Measurements from ENCODE around the gene EMILIN3. TPM values are rescaled to one million over a fixed set of nuclear protein-coding genes. Genes with fewer than 3 reads are reported as not detected.

EMILIN3 gene
- total and polyA plus RNA-seq, 2 of the 4 experiments (the other 2 are of a cell fraction) = under 0.01 to 0.07 TPM

GRCh38 chr20:41350408-41350962, 16.1 kb downstream of the EMILIN3 start:
- H3K36me3 ChIP-seq (ENCODE audit: control insufficient read depth, insufficient read depth, low read length) = no peaks in the 10 kb centered on the region; the same call in 1 of the 2 replicates
- H3K18ac ChIP-seq (ENCODE audit: low read depth, low read length) = no peak overlapping the region
- no peak overlapping the region for H3K4me3 ChIP-seq (ENCODE audit: insufficient read depth, low read depth, low read length)
- no peak overlapping the region for H4K8ac ChIP-seq (ENCODE audit: low read depth in 2 of 2, low read length in 2 of 2)
- no peak overlapping the region for H3K9ac ChIP-seq (ENCODE audit: low read depth, low read length)
- no peaks in the 10 kb centered on the region for H3K9me3 ChIP-seq (ENCODE audit: control insufficient read depth, insufficient read depth, low read length)
- H2AK9ac ChIP-seq (replicated peaks; ENCODE audit: low read depth, low read length, poor library complexity) = no peak overlapping the region
- WGBS, 2 experiments (ENCODE audit: extremely low coverage in 2 of 2, insufficient read length in 1 of 2) = 77% methylated on average over 6 of the region's 7 CpGs; no CpG with 5 or more reads in 1 of the 2 experiments
- intact Hi-C loops (cut with micrococcal nuclease) (no loop called here), in situ Hi-C loops (cut with MboI; ENCODE audit: low sequenced_read_pairs) (no loop called here), dilution Hi-C loops (cut with HindIII; ENCODE audit: low sequenced_read_pairs, unreplicated experiment) (no loop called here)
- CTCF ChIA-PET = interaction anchor here (0.6 to 0.9 kb wide), 4 partner anchors 10 to 188 kb away, joined by 3 to 5 read pairs (median 3); partner anchors contain the start of gene LPIN3
- H3K9me1 ChIP-seq (ENCODE audit: insufficient read depth, low read length) = no peaks in the 10 kb centered on the region; the same call in 1 of the 2 replicates
- no peak overlapping the region for H3K27ac ChIP-seq (ENCODE audit: insufficient read depth, low read length)
- no peak overlapping the region for H4K5ac ChIP-seq (ENCODE audit: low read depth, low read length)
- H2BK20ac ChIP-seq (ENCODE audit: low read depth, low read length) = no peak overlapping the region
- POLR2A ChIA-PET (ENCODE audit: unreplicated experiment) = no interaction called here
- H3K4me2 ChIP-seq (ENCODE audit: low read depth, low read length) = no peak overlapping the region
- no peak overlapping the region for H3K14ac ChIP-seq (replicated peaks; ENCODE audit: low read depth, low read length)
- no peak overlapping the region for H2BK120ac ChIP-seq (ENCODE audit: low read depth, low read length)
- peaks cover 6% of the 10 kb centered on the region; the same call in 1 of the 2 replicates for H3K4me1 ChIP-seq (ENCODE audit: control insufficient read depth, insufficient read depth, low read length)
- no peaks in the 10 kb centered on the region for H3K79me1 ChIP-seq (ENCODE audit: low read depth in 1 of 2, low read length in 2 of 2)
- H3K56ac ChIP-seq (ENCODE audit: extremely low read depth, insufficient read depth, low read length) = no peak overlapping the region
- no peaks in the 10 kb centered on the region for H4K20me1 ChIP-seq (ENCODE audit: insufficient read depth, low read length)
- ATAC-seq (ENCODE audit: low read depth) (no peak), DNase-seq (no peak)
- no peak overlapping the region for H4K91ac ChIP-seq (ENCODE audit: insufficient read depth, low read depth, low read length)
- H3K4ac ChIP-seq (ENCODE audit: low read depth, low read length) = no peak overlapping the region
- no TSS peak for BruUV-seq (replicated peaks)
- H2BK15ac ChIP-seq (ENCODE audit: low read depth, low read length) = no peak overlapping the region
- TF ChIP-seq MAZ (IDR thresholded peaks at IDR 0.05; ENCODE audit: borderline replicate concordance, low read depth, low read length) (no peak), FOS (IDR thresholded peaks at IDR 0.05; ENCODE audit: low read depth, low read length) (no peak), CEBPB (IDR thresholded peaks at IDR 0.05; ENCODE audit: low read depth, low read length) (no peak), MAFK (IDR thresholded peaks at IDR 0.05; ENCODE audit: low read depth, low read length) (no peak), CHD1 (IDR thresholded peaks at IDR 0.05; ENCODE audit: low read depth, low read length) (no peak), ELK1 (IDR thresholded peaks at IDR 0.05; ENCODE audit: borderline replicate concordance, low read depth, low read length) (no peak), MXI1 (IDR thresholded peaks at IDR 0.05; ENCODE audit: borderline replicate concordance, low read depth, low read length) (no peak), USF2 (IDR thresholded peaks at IDR 0.05; ENCODE audit: low read depth, low read length) (no peak), SMC3 (IDR thresholded peaks at IDR 0.05; ENCODE audit: low read depth, low read length) (no peak), RAD21 (IDR thresholded peaks at IDR 0.05; ENCODE audit: low read length) (no peak), BHLHE40 (IDR thresholded peaks at IDR 0.05; ENCODE audit: low read depth, low read length) (no peak), POLR2A (IDR thresholded peaks at IDR 0.05; ENCODE audit: low read depth, low read length) (no peak), RFX5 (IDR thresholded peaks at IDR 0.05; ENCODE audit: low read depth, low read length) (no peak), RCOR1 (IDR thresholded peaks at IDR 0.05; ENCODE audit: insufficient replicate concordance, low read length) (no peak), CTCF (conservative IDR thresholded peaks at IDR 0.05; ENCODE audit: low read depth, low read length) (no peak), NFE2L2 (IDR thresholded peaks at IDR 0.05; ENCODE audit: low read depth, low read length) (no peak)
- no peak overlapping the region for H2AK5ac ChIP-seq (ENCODE audit: low read depth, low read length)
- H3K23ac ChIP-seq (ENCODE audit: low read depth, low read length) = no peak overlapping the region
- H2BK5ac ChIP-seq (ENCODE audit: low read depth, low read length, poor library complexity, severe bottlenecking) = no peak overlapping the region
- H2AFZ ChIP-seq (replicated peaks; ENCODE audit: low read length, poor library complexity) = no peak overlapping the region
- H3K27me3 ChIP-seq (ENCODE audit: control insufficient read depth, insufficient read depth, low read length) = no peaks in the 10 kb centered on the region

Data from IMR-90 (cell line).